CD14-positive monocyte (primary cell): ENCODE data around the gene KIF25. TPM values are rescaled to one million over a fixed set of nuclear protein-coding genes. Genes with fewer than 3 reads are reported as not detected.
A peak's percentile ranks its signal among the peaks of the same experiment; 100 is the strongest.

ENCODE experiments used
- DNase-seq, 3 donors: peaks; one replicate each; pipeline ENCODE4 v3.0.0-alpha.2; 2011 to 2022
- H2AFZ ChIP-seq: 2 replicates; pipeline ENCODE4 v1.6.0; 2012; ENCODE audit warnings: mild to moderate bottlenecking, low read depth, low read length, inconsistent platforms; ENCODE audit not compliant: insufficient read depth, poor library complexity, severe bottlenecking
- H3K27ac ChIP-seq, 2 donors: 1 replicate in 1 of 2; 2 replicates in 1 of 2; pipeline ENCODE4 v1.5.1; 2012 to 2013; ENCODE audit warnings: low read length in 2 of 2, control low read depth in 1 of 2, inconsistent platforms in 1 of 2, low read depth in 1 of 2, mild to moderate bottlenecking in 1 of 2
- H3K27me3 ChIP-seq, 2 donors: one replicate each; pipeline versions ENCODE4 v1.6.0 to v1.6.1; 2011 to 2013; ENCODE audit warnings: low read length in 2 of 2; ENCODE audit not compliant: control insufficient read depth in 2 of 2, insufficient read depth in 2 of 2
- H3K36me3 ChIP-seq, 2 donors: replicated peaks in 1 of 2; 1 replicate in 1 of 2; 2 replicates in 1 of 2; pipeline versions ENCODE4 v1.5.1 to v1.6.1; 2012 to 2013; ENCODE audit warnings: low read length in 2 of 2, control low read depth in 1 of 2, inconsistent platforms in 1 of 2, mild to moderate bottlenecking in 1 of 2; ENCODE audit not compliant: insufficient read depth in 2 of 2, control insufficient read depth in 1 of 2
- H3K4me1 ChIP-seq, 2 donors: 1 replicate in 1 of 2; 2 replicates in 1 of 2; pipeline versions ENCODE4 v1.5.1 to v1.6.1; 2012 to 2013; ENCODE audit warnings: low read length in 2 of 2, control low read depth in 1 of 2, inconsistent platforms in 1 of 2, mild to moderate bottlenecking in 1 of 2, moderate library complexity in 1 of 2; ENCODE audit not compliant: insufficient read depth in 2 of 2, control insufficient read depth in 1 of 2
- H3K4me2 ChIP-seq: replicated peaks from 2 replicates; pipeline ENCODE3; 2012; ENCODE audit warnings: low read length, moderate library complexity, mild to moderate bottlenecking; ENCODE audit not compliant: poor library complexity, severe bottlenecking; ENCODE audit errors: extremely low read depth
- H3K4me3 ChIP-seq, 3 experiments: fragments of 200-600 bp in 1 of 3; sonication (generic) in 1 of 3; replicated peaks in 1 of 3; 1 replicate in 2 of 3; 2 replicates in 1 of 3; pipeline ENCODE4 v1.5.1; 2011 to 2013; ENCODE audit warnings: low read length in 3 of 3, mild to moderate bottlenecking in 3 of 3, control low read depth in 2 of 3, low read depth in 2 of 3, inconsistent platforms in 1 of 3, moderate library complexity in 1 of 3
- H3K79me2 ChIP-seq: 2 replicates; pipeline ENCODE4 v1.6.0; 2012; ENCODE audit warnings: mild to moderate bottlenecking, control low read depth, inconsistent platforms, low read length, moderate library complexity; ENCODE audit not compliant: insufficient read depth
- H3K9ac ChIP-seq: 2 replicates; pipeline ENCODE4 v1.6.0; 2017; ENCODE audit warnings: low read length, mild to moderate bottlenecking; ENCODE audit not compliant: insufficient read depth, poor library complexity, severe bottlenecking
- H3K9me3 ChIP-seq, 2 donors: replicated peaks in 1 of 2; 1 replicate in 1 of 2; 2 replicates in 1 of 2; pipeline versions ENCODE4 v1.5.1 to v1.6.1; 2012 to 2013; ENCODE audit warnings: low read length in 2 of 2, control low read depth in 1 of 2; ENCODE audit not compliant: control insufficient read depth in 1 of 2, insufficient read depth in 1 of 2
- H4K20me1 ChIP-seq: 2 replicates; pipeline ENCODE4 v1.6.0; 2012; ENCODE audit warnings: mild to moderate bottlenecking, low read length, control low read depth, moderate library complexity; ENCODE audit not compliant: insufficient read depth
- H3K27ac Mint-ChIP-seq, 7 donors: one replicate each; pipeline ENCODE4 v1.8.0; 2020; ENCODE audit warnings: mild to moderate bottlenecking in 7 of 7, mixed read lengths in 7 of 7, moderate library complexity in 6 of 7, inconsistent platforms in 2 of 7
- H3K27me3 Mint-ChIP-seq, 3 donors: one replicate each; pipeline ENCODE4 v1.8.0; 2021 to 2022; ENCODE audit warnings: low read depth in 3 of 3, mild to moderate bottlenecking in 3 of 3, mixed read lengths in 3 of 3, moderate library complexity in 3 of 3, inconsistent platforms in 1 of 3
- H3K36me3 Mint-ChIP-seq, 2 donors: one replicate each; pipeline ENCODE4 v1.8.0; 2020; ENCODE audit warnings: mixed read lengths in 2 of 2, inconsistent platforms in 1 of 2, mild to moderate bottlenecking in 1 of 2
- H3K4me1 Mint-ChIP-seq: one replicate; pipeline ENCODE4 v1.8.0; 2020; ENCODE audit warnings: mild to moderate bottlenecking, mixed read lengths
- H3K4me3 Mint-ChIP-seq, 2 donors: one replicate each; pipeline ENCODE4 v1.8.0; 2020; ENCODE audit warnings: mild to moderate bottlenecking in 2 of 2, mixed read lengths in 2 of 2, moderate library complexity in 1 of 2
- H3K9me3 Mint-ChIP-seq, 7 donors: one replicate each; pipeline ENCODE4 v1.8.0; 2020 to 2022; ENCODE audit warnings: mixed read lengths in 7 of 7, mild to moderate bottlenecking in 6 of 7, moderate library complexity in 6 of 7, inconsistent platforms in 2 of 7
- CTCF ChIP-seq: fragments of 200-600 bp; IDR thresholded peaks from one replicate; pipeline ENCODE4 v1.8.0; 2022; ENCODE audit warnings: antibody characterized with exemption, mild to moderate bottlenecking
- WGBS: methylation state at CpG from one replicate; pipeline ENCODE4 v1.1.5; 2013; ENCODE audit warnings: missing lambda C conversion rate; ENCODE audit not compliant: insufficient coverage; 5-methylcytosine and 5-hydroxymethylcytosine counted together
- intact Hi-C, 2 donors: fragments of 100-400 bp; cut with micrococcal nuclease; formaldehyde crosslinking; loops; one replicate each; pipeline versions ENCODE4 v1.15.0 to v1.15.1; 2023
- polyA plus RNA-seq, 3 donors: library from polyadenylated mRNA; depleted of rRNA in 1 of 3; unstranded in 2 of 3; stranded (reverse) in 1 of 3; fragments of 300-500 nt in 2 of 3; fragments of >200 nt in 1 of 3; fragmentation: Illumina TruSeq in 2 of 3; gene quantifications; 1 replicate in 2 of 3; 2 replicates in 1 of 3; pipeline ENCODE4 v1.2.3, GENCODE V29; 2012 to 2021

The KIF25 gene
- polyA plus RNA-seq, 3 donors = not detected

GRCh38 chr6:168050881-168051586, 53.6 kb downstream of the KIF25 start:
- no peak overlapping the region for H3K27ac ChIP-seq
- no peaks in the 10 kb centered on the region for H4K20me1 ChIP-seq
- WGBS = 82% methylated on average over 20 of the region's 23 CpGs
- no peaks in the 10 kb centered on the region for H3K9me3 ChIP-seq
- TF ChIP-seq CTCF = no peak
- no peak overlapping the region for H3K4me3 ChIP-seq
- H3K36me3 Mint-ChIP-seq = no peaks in the 10 kb centered on the region
- H3K4me3 Mint-ChIP-seq = no peak overlapping the region
- H3K9ac ChIP-seq = no peak overlapping the region
- peaks cover 0 to under 1% (median 0%) of the 10 kb centered on the region in 3 donors for H3K27me3 Mint-ChIP-seq
- no peaks in the 10 kb centered on the region for H3K4me1 ChIP-seq
- no peak overlapping the region for H2AFZ ChIP-seq
- no peaks in the 10 kb centered on the region for H3K4me1 Mint-ChIP-seq
- no peaks in the 10 kb centered on the region for H3K79me2 ChIP-seq
- no peak overlapping the region for H3K4me2 ChIP-seq
- peaks cover 0 to 2% (median 0%) of the 10 kb centered on the region in 7 donors for H3K9me3 Mint-ChIP-seq
- intact Hi-C loops = no loop called here
- H3K36me3 ChIP-seq = no peaks in the 10 kb centered on the region
- H3K27me3 ChIP-seq = no peaks in the 10 kb centered on the region
- no peak for DNase-seq
- H3K27ac Mint-ChIP-seq = peak overlapping the region in 1 of 7 donors; percentile 34

GRCh38 chr6:168051648-168052047, 54.2 kb downstream of the KIF25 start:
- H3K4me2 ChIP-seq = no peak overlapping the region
- no peak overlapping the region for H3K27ac ChIP-seq
- no peaks in the 10 kb centered on the region for H4K20me1 ChIP-seq
- WGBS = 89% methylated on average over 7 of the region's 9 CpGs
- H3K36me3 ChIP-seq = no peaks in the 10 kb centered on the region
- no peak overlapping the region for H3K27ac Mint-ChIP-seq
- no peaks in the 10 kb centered on the region for H3K36me3 Mint-ChIP-seq
- H3K27me3 ChIP-seq = no peaks in the 10 kb centered on the region
- no peaks in the 10 kb centered on the region for H3K79me2 ChIP-seq
- H3K9me3 Mint-ChIP-seq = peaks cover 0 to 2% (median 0%) of the 10 kb centered on the region in 7 donors
- H3K9ac ChIP-seq = no peak overlapping the region
- no peak overlapping the region for H2AFZ ChIP-seq
- DNase-seq = no peak
- H3K4me1 ChIP-seq = no peaks in the 10 kb centered on the region
- no peaks in the 10 kb centered on the region for H3K4me1 Mint-ChIP-seq
- H3K9me3 ChIP-seq = no peaks in the 10 kb centered on the region
- H3K27me3 Mint-ChIP-seq = no peaks in the 10 kb centered on the region
- no peak overlapping the region for H3K4me3 Mint-ChIP-seq
- intact Hi-C loops = no loop called here
- no peak overlapping the region for H3K4me3 ChIP-seq
- no peak for TF ChIP-seq CTCF
